ENCODE results near the gene MYO9A.

DNA sequence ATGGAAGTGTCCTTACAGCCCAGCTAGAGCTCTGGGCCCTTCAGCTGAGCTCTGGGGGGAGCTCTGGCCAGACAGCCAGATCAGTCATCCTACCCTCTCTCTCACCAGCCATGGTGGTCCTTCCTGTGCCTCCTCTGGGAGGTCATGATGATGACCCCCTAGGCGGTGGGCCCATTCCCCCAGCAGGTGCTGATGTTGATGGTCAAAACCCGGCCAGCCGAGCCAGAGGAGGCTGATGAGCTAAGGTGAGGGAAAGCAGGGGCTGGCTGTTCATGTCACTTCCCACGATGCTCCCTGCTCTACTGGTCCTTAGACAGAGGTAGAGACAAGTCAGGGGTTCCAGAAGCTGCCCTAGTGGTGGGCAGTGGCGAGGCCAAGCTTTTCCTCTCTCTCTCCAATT, 44.6 kb upstream of the MYO9A start:
- no peak for TF ChIP-seq ZNF274 (IDR thresholded peaks at IDR 0.05; ENCODE audit: low read depth, low read length)
- TF ChIP-seq SUZ12 (IDR thresholded peaks at IDR 0.05; ENCODE audit: extremely low read depth, insufficient read depth, insufficient read length) = no peak
- TF ChIP-seq YY1 (IDR thresholded peaks at IDR 0.05; ENCODE audit: insufficient read depth, insufficient read length) = no peak

Measured in NT2/D1 (cell line).